ENCODE measurements around the gene KIAA0232. TPM values are rescaled to one million over a fixed set of nuclear protein-coding genes. Genes with fewer than 3 reads are reported as not detected.
A peak's percentile ranks its signal among the peaks of the same experiment; 100 is the strongest.

Gene KIAA0232
- total RNA-seq, 1 experiment from 2014 or later, result 8.5 TPM

DNA sequence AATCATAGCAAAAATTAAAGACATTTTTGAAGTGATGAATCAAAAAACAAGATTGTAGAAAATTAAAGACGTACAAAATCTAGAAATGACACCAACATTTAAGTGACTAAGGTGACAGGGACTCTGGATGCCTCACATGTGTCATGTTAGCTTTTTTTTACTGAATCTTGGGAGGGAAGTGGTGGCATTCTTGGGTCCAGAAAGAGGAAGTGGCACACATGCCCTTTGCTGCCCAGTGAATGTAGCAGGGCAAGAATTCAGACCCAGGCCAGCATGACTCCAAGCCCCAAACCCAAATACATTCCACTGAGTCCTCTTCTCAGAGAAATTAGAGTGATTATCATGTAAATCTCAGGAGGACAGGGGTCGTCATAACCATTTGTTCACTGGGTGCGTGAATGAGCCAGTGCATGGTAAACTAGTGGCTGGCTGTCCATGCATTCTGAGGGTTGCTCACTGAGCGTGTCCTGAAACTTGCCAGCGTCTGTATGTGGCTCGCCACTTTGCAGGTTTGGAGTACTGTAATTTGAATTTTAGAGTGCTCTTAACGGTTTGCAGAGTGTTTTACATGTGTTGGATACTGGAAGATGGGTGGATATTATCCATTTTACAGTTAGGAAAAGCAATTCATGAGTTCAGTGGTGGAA, 71.7 kb downstream of the KIAA0232 start:
- no peak for DNase-seq (ENCODE audit: low read depth, low spot score)
- in situ Hi-C loops (cut with HindIII; ENCODE audit: low pct_unique_long_range_greater_than_20kb, low sequenced_read_pairs), result no loop called here

DNA sequence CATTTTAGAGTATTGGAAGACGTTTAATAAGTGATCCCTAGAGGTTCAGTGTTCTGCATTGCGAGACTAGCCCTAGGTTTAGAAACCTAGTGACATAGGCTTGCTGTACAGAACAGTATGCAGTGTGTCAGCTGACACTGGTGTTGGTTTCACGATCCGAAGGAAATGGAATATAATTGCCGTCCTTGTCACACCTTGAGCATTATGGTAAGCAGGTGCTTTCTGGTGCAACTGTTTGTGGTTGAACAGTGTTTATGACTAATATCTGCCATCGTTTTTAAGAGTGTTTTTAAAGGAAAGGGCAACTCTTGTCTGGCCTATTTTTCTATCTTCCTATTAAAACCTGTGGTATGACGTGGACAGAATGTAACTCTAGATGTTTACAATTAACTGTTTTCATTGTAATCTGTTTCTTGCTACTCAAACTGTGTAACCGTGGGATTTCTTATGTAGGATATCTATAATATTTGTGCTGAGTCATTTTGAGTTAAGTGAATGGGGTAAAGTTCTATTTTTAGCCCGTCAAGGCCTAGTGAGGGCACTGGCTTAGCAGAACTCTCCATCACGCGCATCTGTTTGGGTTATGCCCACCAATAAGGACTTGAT, 73.3 kb downstream of the KIAA0232 start:
- in situ Hi-C loops (cut with HindIII; ENCODE audit: low pct_unique_long_range_greater_than_20kb, low sequenced_read_pairs), result no loop called here
- DNase-seq (ENCODE audit: low read depth, low spot score), result peak; percentile 15

DNA sequence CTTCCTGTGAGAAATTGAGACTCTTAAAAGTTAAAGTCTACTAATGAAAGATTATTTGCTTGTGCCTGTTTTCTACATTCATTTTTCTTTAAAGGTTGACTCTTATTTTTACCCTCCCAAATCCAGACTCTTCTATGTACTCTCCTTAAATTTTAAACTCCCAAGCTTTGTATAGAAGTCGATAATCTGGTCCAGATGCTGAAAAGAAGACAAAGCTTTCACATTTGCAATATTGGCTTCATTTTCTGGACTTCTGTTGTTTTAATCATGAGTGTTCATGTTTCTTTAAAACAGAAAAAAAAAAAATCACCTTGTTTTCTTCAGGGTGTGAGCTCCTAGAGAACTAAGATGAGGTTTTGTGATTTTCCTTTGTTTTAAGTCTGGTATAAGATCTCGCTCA, 73.9 kb downstream of the KIAA0232 start:
- in situ Hi-C loops (cut with HindIII; ENCODE audit: low pct_unique_long_range_greater_than_20kb, low sequenced_read_pairs), result no loop called here
- no peak for DNase-seq (ENCODE audit: low read depth, low spot score)

DNA sequence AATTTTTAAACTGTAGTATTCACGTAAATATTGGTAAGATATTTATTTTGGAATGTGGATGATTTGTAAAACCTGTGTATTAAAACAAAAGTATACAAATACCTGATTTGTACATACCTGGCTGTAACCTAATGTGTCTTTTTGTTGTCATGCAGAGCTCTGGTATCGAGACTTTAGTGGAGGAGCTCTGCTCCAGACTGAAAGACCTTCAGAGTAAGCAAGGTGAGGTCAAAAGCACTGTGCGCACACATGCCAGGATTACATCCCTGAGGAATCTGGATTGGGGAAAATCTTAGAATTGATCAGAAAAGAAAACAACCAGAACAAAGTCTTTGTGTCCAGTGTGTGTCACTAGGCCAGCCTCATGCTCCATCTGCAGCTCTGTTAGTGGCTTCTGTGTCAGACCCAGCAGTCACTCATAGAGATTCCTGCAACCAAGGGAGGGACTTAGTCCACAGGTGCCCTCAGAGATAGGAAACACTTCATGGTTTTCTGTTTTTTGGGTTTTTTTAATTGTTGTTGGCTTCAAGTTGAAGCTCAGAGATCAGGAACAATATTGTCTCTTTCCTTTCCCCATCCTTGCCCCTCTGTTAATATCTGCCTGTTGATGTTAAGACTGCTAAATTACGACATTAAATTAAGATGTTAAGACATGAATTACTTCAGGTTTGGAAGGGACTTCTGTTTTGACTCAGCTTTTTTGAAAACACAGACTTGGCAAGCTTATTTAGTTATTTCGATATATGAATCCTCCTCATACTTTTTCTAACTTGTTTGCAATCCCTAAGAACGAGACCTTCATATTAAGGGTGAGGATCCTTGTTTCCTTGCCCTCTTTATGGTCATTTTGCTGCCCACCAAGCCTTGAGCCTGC, 74.7 kb downstream of the KIAA0232 start:
- in situ Hi-C loops (cut with HindIII; ENCODE audit: low pct_unique_long_range_greater_than_20kb, low sequenced_read_pairs), result no loop called here
- DNase-seq (ENCODE audit: low read depth, low spot score), result no peak

GRCh38 chr4:6858997-6859396, 76.5 kb downstream of the KIAA0232 start:
- in situ Hi-C loops (cut with HindIII; ENCODE audit: low pct_unique_long_range_greater_than_20kb, low sequenced_read_pairs), result no loop called here
- no peak for DNase-seq (ENCODE audit: low read depth, low spot score)

DNA sequence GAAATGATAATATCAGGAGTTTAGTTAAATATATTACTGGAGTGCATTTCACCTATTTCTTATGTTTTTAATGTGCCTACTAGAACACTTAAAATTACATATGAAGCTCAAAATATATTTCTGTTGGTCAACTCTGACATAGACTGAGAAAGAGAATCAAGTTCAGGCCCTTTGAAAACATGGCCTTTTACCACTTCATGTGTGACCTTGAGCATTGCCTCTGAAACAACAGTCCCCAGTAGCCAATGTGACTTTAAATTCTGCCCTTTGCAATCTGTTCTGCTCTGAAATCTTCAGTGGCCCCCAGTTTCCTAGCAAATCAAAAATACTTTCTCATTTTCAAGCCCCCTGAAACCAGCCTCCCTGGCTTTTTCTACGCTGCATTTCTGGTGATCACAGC, 77.0 kb downstream of the KIAA0232 start:
- in situ Hi-C loops (cut with HindIII; ENCODE audit: low pct_unique_long_range_greater_than_20kb, low sequenced_read_pairs), result no loop called here
- DNase-seq (ENCODE audit: low read depth, low spot score), result no peak

GRCh38 chr4:6868386-6868785, 85.9 kb downstream of the KIAA0232 start:
- in situ Hi-C loops (cut with HindIII; ENCODE audit: low pct_unique_long_range_greater_than_20kb, low sequenced_read_pairs), result no loop called here
- no peak for DNase-seq (ENCODE audit: low read depth, low spot score)

GRCh38 chr4:6869944-6870343, 87.4 kb downstream of the KIAA0232 start:
- DNase-seq (ENCODE audit: low read depth, low spot score), result peak; percentile 6
- in situ Hi-C loops (cut with HindIII; ENCODE audit: low pct_unique_long_range_greater_than_20kb, low sequenced_read_pairs), result no loop called here

DNA sequence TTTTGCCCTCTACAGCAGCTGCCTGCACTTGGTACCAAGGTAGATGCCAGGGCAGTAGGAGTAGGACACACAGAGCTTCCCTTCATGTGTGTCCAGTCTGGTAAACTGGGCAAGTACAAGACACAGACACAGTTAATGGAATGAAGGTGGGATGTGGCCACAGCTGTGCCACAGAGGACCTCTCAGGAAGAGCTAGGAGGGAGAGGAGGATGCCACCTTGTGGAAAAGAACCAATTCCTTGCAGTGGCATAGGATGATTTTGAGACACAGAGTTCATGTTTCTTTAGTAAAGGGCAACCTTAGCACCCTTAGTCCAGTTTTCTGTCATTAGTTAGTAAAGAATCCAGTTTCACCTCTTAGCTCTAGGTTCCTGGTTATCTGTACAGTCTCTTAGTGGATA, 90.8 kb downstream of the KIAA0232 start:
- peak; percentile 53 for DNase-seq (ENCODE audit: low read depth, low spot score)
- in situ Hi-C loops (cut with HindIII; ENCODE audit: low pct_unique_long_range_greater_than_20kb, low sequenced_read_pairs), result no loop called here

GRCh38 chr4:6873792-6874461, 91.4 kb downstream of the KIAA0232 start:
- in situ Hi-C loops (cut with HindIII; ENCODE audit: low pct_unique_long_range_greater_than_20kb, low sequenced_read_pairs), result no loop called here

DNA sequence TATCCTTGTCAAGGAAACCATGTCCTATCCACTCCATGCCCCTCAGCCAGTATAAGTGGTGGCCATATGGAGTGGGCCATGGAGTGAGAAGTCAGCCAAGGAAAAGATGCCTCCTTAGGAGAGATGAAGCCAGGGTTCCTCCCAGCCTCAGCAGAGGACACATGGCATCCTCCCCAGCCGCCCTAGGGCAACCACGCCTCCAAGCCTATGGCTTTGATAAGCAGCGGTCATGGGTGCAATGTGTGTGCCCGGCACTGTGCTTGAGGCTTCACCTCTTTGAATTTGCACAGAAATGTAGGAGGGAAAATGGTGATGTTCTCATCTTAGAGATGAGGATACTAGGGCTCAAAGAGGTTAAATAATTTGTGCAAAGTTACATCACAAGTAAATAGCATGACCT, 92.5 kb downstream of the KIAA0232 start:
- no peak for DNase-seq (ENCODE audit: low read depth, low spot score)
- in situ Hi-C loops (cut with HindIII; ENCODE audit: low pct_unique_long_range_greater_than_20kb, low sequenced_read_pairs), result no loop called here

More at GRCh38 chr4:6873792-6874461, 91.4 kb downstream of the KIAA0232 start:
- peak; percentile 69 for DNase-seq (ENCODE audit: low read depth, low spot score)

DNA sequence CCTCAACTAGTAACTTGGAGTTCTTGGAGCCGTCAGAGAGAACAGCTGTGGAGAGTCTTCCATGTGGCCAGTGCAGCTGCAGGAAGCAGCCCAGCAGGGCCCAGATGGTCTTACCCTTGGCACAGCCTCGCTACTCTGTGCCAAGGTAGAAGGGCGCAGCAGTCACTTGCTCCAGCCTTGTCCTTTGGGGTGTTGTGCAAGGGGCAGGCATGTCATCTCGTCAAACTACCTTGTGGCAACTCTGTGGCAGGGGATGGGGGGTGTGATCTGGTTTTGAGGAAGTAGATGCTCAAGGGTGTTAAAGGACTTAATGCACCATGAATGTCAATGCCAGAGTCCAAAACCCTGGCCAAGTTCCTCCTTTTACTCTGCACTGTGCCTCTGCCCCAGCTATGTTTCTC, 92.9 kb downstream of the KIAA0232 start:
- in situ Hi-C loops (cut with HindIII; ENCODE audit: low pct_unique_long_range_greater_than_20kb, low sequenced_read_pairs), result no loop called here
- DNase-seq (ENCODE audit: low read depth, low spot score), result no peak

DNA sequence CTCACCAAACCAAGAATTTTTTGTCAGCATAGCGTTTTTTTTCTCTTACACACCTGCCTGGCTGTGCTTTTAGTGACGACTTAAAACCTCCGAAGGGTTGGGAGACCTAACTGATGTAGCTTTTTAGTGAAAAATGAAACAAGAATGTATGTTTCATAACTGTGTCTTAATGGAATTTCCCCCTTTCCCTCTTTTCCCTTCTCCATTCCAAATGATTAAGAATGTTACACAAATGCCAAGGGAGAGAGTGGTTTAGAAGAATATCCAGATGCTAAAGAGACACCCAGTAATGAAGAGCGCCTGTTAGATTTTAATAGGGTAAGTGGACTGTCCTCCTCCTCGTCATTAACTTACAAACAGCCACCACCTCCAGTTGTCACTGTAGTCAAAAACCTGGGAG, 93.9 kb downstream of the KIAA0232 start:
- DNase-seq (ENCODE audit: low read depth, low spot score), result no peak
- in situ Hi-C loops (cut with HindIII; ENCODE audit: low pct_unique_long_range_greater_than_20kb, low sequenced_read_pairs), result no loop called here

DNA sequence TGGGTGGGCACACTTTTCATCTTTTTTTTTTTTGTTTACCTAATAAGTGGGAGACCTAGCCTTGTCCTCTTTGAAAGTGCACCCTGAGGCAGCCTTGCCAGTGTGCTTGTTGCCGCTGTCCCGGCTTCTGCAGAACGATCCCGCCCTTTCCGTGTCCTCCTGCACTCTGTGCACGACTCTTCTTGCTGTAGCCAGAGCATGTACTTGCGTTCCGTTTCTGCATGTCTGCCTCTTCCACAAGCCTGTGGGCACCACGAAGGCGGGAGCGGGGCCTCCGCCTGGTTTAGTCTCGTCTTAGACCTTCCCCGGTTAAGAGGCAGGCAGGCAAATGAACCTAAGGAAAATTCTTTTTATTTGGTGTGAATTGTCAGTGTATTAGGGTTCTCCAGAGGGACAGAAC, 94.5 kb downstream of the KIAA0232 start:
- DNase-seq (ENCODE audit: low read depth, low spot score), result no peak
- in situ Hi-C loops (cut with HindIII; ENCODE audit: low pct_unique_long_range_greater_than_20kb, low sequenced_read_pairs), result no loop called here

- in situ Hi-C loops (cut with HindIII; ENCODE audit: low pct_unique_long_range_greater_than_20kb, low sequenced_read_pairs), result no loop called here
- no peak for DNase-seq (ENCODE audit: low read depth, low spot score)
Measured at GRCh38 chr4:6878451-6879059, 96.0 kb downstream of the KIAA0232 start.

DNA sequence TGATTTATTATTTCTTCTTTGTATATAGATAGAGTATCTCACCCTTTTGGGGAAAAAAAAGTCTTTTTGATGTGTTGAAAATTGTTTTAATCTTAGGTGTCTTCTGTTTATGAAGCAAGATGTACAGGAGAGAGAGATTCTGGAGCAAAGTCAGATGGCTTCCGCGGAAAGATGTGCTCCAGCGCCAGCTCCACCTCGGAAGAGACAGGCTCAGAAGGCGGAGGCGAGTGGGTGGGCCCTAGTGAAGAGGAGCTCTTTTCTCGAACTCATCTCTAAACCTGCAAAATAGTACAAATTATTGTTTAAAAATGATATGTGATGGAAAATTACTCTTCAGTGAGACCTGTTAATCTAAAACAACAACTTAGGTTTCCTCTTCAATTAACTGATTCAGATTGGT, 98.2 kb downstream of the KIAA0232 start:
- in situ Hi-C loops (cut with HindIII; ENCODE audit: low pct_unique_long_range_greater_than_20kb, low sequenced_read_pairs), result no loop called here
- DNase-seq (ENCODE audit: low read depth, low spot score), result no peak

GRCh38 chr4:6881908-6882307, 99.4 kb downstream of the KIAA0232 start:
- in situ Hi-C loops (cut with HindIII; ENCODE audit: low pct_unique_long_range_greater_than_20kb, low sequenced_read_pairs), result no loop called here
- no peak for DNase-seq (ENCODE audit: low read depth, low spot score)

DNA sequence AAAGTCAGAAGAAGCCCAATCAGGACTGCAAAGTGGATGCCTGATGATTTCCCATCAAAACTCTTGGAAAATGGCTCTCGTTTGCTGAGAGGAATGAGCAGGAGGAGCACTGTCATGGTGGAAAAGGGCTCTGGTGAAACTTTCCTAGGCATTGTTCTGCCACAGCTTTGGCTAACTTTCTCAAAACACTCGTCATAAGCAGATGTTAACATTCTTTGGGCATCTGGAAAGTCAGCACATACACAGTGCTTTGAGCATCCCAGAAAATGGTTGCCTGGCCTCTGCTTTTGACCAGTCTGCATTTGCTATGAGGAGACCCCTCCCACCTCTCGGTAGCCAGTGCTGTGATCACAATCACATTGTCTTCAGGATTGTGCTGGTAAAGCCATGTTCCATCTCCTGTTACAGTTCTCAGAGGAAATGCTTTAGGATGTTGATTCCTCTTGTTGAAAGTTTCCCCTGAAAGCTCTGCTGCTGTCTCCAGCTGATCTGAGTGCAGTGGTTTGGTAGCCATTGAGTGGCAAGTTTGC, 101.9 kb downstream of the KIAA0232 start:
- in situ Hi-C loops (cut with HindIII; ENCODE audit: low pct_unique_long_range_greater_than_20kb, low sequenced_read_pairs), result no loop called here
- DNase-seq (ENCODE audit: low read depth, low spot score), result no peak
